Peyer's patch (tissue), 4 donors: ENCODE results near the gene NHSL2. TPM values are rescaled to one million over a fixed set of nuclear protein-coding genes. Genes with fewer than 3 reads are reported as not detected.

ENCODE experiments used
- DNase-seq, 3 donors: peaks; one replicate each; pipeline ENCODE4 v3.0.0-alpha.2; 2017 to 2019
- H3K27ac ChIP-seq, 4 donors: fragments of 200-600 bp; sonication (generic); one replicate each; pipeline ENCODE4 v1.5.1; 2016 to 2019
- H3K27me3 ChIP-seq, 2 donors: fragments of 200-600 bp; sonication (generic); one replicate each; pipeline ENCODE4 v1.5.1; 2019
- H3K36me3 ChIP-seq, 3 donors: fragments of 200-600 bp; sonication (generic); one replicate each; pipeline ENCODE4 v1.5.1; 2016 to 2019
- H3K4me1 ChIP-seq, 4 donors: fragments of 200-600 bp; sonication (generic); one replicate each; pipeline ENCODE4 v1.5.1; 2016 to 2019
- H3K4me3 ChIP-seq, 4 donors: fragments of 200-600 bp; sonication (generic); 1 replicate in 3 of 4; 2 replicates in 1 of 4; pipeline ENCODE4 v1.5.1; 2016 to 2019; ENCODE audit warnings: mild to moderate bottlenecking in 1 of 4
- H3K9me3 ChIP-seq, 4 donors: fragments of 200-600 bp; sonication (generic); one replicate each; pipeline ENCODE4 v1.5.1; 2016 to 2019; ENCODE audit warnings: mild to moderate bottlenecking in 1 of 4
- CTCF ChIP-seq, 6 experiments: fragments of 450-650 bp in 4 of 6; fragments of 200-600 bp in 2 of 6; sonication (generic) in 1 of 6; IDR thresholded peaks; one replicate each; pipeline ENCODE4 v1.5.1; 2017 to 2019; ENCODE audit warnings: antibody characterized with exemption in 6 of 6, mild to moderate bottlenecking in 3 of 6, moderate library complexity in 1 of 6
- POLR2A ChIP-seq, 2 donors: fragments of 450-650 bp; IDR thresholded peaks; one replicate each; pipeline ENCODE4 v1.5.1; 2017; ENCODE audit warnings: antibody characterized with exemption in 2 of 2, mild to moderate bottlenecking in 2 of 2, moderate library complexity in 2 of 2
- total RNA-seq, 4 donors: library from RNA; depleted of rRNA; stranded (reverse); fragments of >200 nt; gene quantifications; one replicate each; pipeline ENCODE4 v1.1.0, GENCODE V29; 2016

NHSL2 gene
- total RNA-seq, 4 donors from 2014 or later: 0.53 to 2.9 (median 2.2) TPM

- H3K4me3 ChIP-seq: no peak overlapping the region
Observed at GRCh38 chrX:72097098-72097497, 186.5 kb downstream of the NHSL2 start.

GRCh38 chrX:72100051-72100755, 189.6 kb downstream of the NHSL2 start:
- H3K9me3 ChIP-seq: no peaks in the 10 kb centered on the region
- no peak for TF ChIP-seq POLR2A (IDR thresholded peaks at IDR 0.05)
- no peak for TF ChIP-seq CTCF (IDR thresholded peaks at IDR 0.05)
- no peaks in the 10 kb centered on the region for H3K27me3 ChIP-seq
- H3K36me3 ChIP-seq: no peaks in the 10 kb centered on the region
- peak overlapping the region in 1 of 4 donors; percentile 19 for H3K27ac ChIP-seq
- no peaks in the 10 kb centered on the region for H3K4me1 ChIP-seq
- no peak for DNase-seq
- H3K4me3 ChIP-seq: no peak overlapping the region

More at GRCh38 chrX:72097098-72097497, 186.5 kb downstream of the NHSL2 start:
- Histone ChIP-seq H3K27ac (no peak overlapping the region), H3K9me3 (no peaks in the 10 kb centered on the region), H3K4me1 (no peaks in the 10 kb centered on the region), H3K36me3 (no peaks in the 10 kb centered on the region), H3K27me3 (no peaks in the 10 kb centered on the region)
- TF ChIP-seq CTCF (IDR thresholded peaks at IDR 0.05) (no peak), POLR2A (IDR thresholded peaks at IDR 0.05) (no peak)
- no peak for DNase-seq

GRCh38 chrX:72100824-72101351, 190.2 kb downstream of the NHSL2 start:
- no peaks in the 10 kb centered on the region for H3K27me3 ChIP-seq
- H3K4me3 ChIP-seq: no peak overlapping the region
- no peaks in the 10 kb centered on the region for H3K36me3 ChIP-seq
- no peak for TF ChIP-seq POLR2A (IDR thresholded peaks at IDR 0.05)
- no peak for TF ChIP-seq CTCF (IDR thresholded peaks at IDR 0.05)
- H3K4me1 ChIP-seq: no peaks in the 10 kb centered on the region
- peak in 2 of 3 donors; percentile 63 to 84 for DNase-seq
- peak overlapping the region in 1 of 4 donors; percentile 19 for H3K27ac ChIP-seq
- H3K9me3 ChIP-seq: no peaks in the 10 kb centered on the region

DNA sequence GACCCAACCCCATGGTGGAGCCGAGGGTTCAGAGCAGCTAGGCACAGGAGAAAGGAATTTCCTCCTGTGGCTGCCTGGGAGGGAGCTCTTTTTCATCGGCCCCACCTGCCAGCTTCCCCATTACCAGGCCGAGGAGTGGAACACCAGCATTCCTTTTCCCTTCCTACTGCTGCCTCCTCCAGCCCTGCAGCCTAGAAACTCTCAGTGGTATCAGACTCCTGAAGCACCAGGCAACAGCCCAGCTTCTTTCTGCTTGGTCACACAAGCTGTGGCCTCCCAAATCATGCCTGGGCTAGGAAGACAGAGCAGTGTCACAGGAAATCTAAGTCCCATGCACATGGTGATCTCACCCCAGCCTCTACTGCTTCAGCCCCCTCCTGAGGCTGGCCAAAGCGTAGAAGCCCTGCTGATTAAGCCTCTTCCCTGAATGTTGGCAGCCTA, 191.0 kb downstream of the NHSL2 start:
- no peak for DNase-seq
- Histone ChIP-seq H3K36me3 (no peaks in the 10 kb centered on the region), H3K4me3 (no peak overlapping the region), H3K4me1 (no peaks in the 10 kb centered on the region), H3K27ac (no peak overlapping the region), H3K9me3 (no peaks in the 10 kb centered on the region), H3K27me3 (no peaks in the 10 kb centered on the region)
- TF ChIP-seq POLR2A (IDR thresholded peaks at IDR 0.05): no peak

DNA sequence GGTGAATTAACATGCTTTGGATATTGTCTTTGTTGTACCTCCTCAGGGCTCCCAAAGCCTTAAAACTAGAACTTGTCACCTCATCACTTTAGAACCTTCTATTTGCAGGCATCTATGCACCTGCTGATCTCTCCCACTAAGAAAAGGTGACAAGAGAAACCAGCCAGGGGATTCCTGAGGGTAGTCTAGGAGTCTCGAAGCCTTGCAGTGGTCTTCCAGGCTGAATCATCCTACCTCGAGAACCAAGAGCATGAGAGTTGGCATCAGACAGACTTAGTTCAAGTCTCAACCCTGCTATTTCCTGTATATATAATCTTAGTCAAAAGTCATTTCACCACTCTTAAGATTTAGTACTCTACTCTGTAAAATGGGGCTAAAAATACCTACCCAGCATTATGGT, 191.5 kb downstream of the NHSL2 start:
- H3K9me3 ChIP-seq: no peaks in the 10 kb centered on the region

More for the DNA sequence above, 191.5 kb downstream of the NHSL2 start:
- no peak for DNase-seq
- Histone ChIP-seq H3K4me3 (no peak overlapping the region), H3K27me3 (no peaks in the 10 kb centered on the region), H3K27ac (no peak overlapping the region), H3K36me3 (no peaks in the 10 kb centered on the region), H3K4me1 (no peaks in the 10 kb centered on the region)
- TF ChIP-seq POLR2A (IDR thresholded peaks at IDR 0.05): no peak
- TF ChIP-seq CTCF (IDR thresholded peaks at IDR 0.05): no peak
